Measurements from ENCODE around the gene ARMC5. TPM values are rescaled to one million over a fixed set of nuclear protein-coding genes. Genes with fewer than 3 reads are reported as not detected.

The ARMC5 gene
- total RNA-seq, 1 experiment from 2014 or later = 11.3 TPM

GRCh38 chr16:31487720-31488467 is 28.6 kb downstream of the ARMC5 start:
- ChIA-PET CTCF (interaction anchor here (0.9 to 3.1 kb wide), 12 partner anchors 11 to 227 kb away, joined by 3 to 26 read pairs (median 6); partner anchors contain the start of genes ARMC5 and RUSF1), POLR2A (interaction anchor here (1.0 to 1.8 kb wide), 7 partner anchors 9 to 227 kb away, joined by 3 to 8 read pairs (median 5); partner anchors contain the start of gene RUSF1)
- peak overlapping the region; percentile 78 for H3K4me3 Mint-ChIP-seq
- peaks cover 8% of the 10 kb centered on the region for H3K36me3 Mint-ChIP-seq
- no peaks in the 10 kb centered on the region for H3K9me3 Mint-ChIP-seq
- peak; percentile 89 for ATAC-seq
- H3K4me1 Mint-ChIP-seq = peaks cover 8% of the 10 kb centered on the region
- DNase-seq (ENCODE audit: low spot score) = peak; percentile 78
- peaks cover 73% of the 10 kb centered on the region for H3K27me3 Mint-ChIP-seq (ENCODE audit: low read depth)
- H3K27ac Mint-ChIP-seq = no peak overlapping the region
- TF ChIP-seq GRHL2 (CRISPR knock-in tag; IDR thresholded peaks at IDR 0.05; ENCODE audit: insufficient replicate concordance, severe bottlenecking) (no peak), ZNF263 (CRISPR knock-in tag; IDR thresholded peaks at IDR 0.05; ENCODE audit: low read depth) (no peak; the same call in 1 of the 2 replicates), ZNF232 (CRISPR knock-in tag; IDR thresholded peaks at IDR 0.05) (no peak; the same call in 1 of the 2 replicates), PRRX2 (CRISPR knock-in tag; IDR thresholded peaks at IDR 0.05) (no peak), SMAD3 (CRISPR knock-in tag; IDR thresholded peaks at IDR 0.05; ENCODE audit: borderline replicate concordance) (no peak), TCF7 (CRISPR knock-in tag; IDR thresholded peaks at IDR 0.05; ENCODE audit: low read depth) (no peak), ZNF416 (CRISPR knock-in tag; IDR thresholded peaks at IDR 0.05) (no peak), USF2 (CRISPR knock-in tag; IDR thresholded peaks at IDR 0.05) (peak; percentile 12; the same call in 1 of the 2 replicates), NFATC4 (CRISPR knock-in tag; IDR thresholded peaks at IDR 0.05) (no peak), ATF3 (CRISPR knock-in tag; conservative IDR thresholded peaks at IDR 0.05) (no peak), ZNF121 (CRISPR knock-in tag; IDR thresholded peaks at IDR 0.05) (no peak), TEAD4 (CRISPR knock-in tag; IDR thresholded peaks at IDR 0.05) (no peak), HMGA2 (CRISPR knock-in tag; IDR thresholded peaks at IDR 0.05) (no peak), CTCF (IDR thresholded peaks at IDR 0.05) (no peak), ZNF138 (CRISPR knock-in tag; conservative IDR thresholded peaks at IDR 0.05) (no peak), E2F1 (CRISPR knock-in tag; IDR thresholded peaks at IDR 0.05) (no peak), NFE2L1 (CRISPR knock-in tag; IDR thresholded peaks at IDR 0.05) (peak; percentile 11; the same call in 1 of the 2 replicates)
- TF ChIP-seq, protein P1, sequence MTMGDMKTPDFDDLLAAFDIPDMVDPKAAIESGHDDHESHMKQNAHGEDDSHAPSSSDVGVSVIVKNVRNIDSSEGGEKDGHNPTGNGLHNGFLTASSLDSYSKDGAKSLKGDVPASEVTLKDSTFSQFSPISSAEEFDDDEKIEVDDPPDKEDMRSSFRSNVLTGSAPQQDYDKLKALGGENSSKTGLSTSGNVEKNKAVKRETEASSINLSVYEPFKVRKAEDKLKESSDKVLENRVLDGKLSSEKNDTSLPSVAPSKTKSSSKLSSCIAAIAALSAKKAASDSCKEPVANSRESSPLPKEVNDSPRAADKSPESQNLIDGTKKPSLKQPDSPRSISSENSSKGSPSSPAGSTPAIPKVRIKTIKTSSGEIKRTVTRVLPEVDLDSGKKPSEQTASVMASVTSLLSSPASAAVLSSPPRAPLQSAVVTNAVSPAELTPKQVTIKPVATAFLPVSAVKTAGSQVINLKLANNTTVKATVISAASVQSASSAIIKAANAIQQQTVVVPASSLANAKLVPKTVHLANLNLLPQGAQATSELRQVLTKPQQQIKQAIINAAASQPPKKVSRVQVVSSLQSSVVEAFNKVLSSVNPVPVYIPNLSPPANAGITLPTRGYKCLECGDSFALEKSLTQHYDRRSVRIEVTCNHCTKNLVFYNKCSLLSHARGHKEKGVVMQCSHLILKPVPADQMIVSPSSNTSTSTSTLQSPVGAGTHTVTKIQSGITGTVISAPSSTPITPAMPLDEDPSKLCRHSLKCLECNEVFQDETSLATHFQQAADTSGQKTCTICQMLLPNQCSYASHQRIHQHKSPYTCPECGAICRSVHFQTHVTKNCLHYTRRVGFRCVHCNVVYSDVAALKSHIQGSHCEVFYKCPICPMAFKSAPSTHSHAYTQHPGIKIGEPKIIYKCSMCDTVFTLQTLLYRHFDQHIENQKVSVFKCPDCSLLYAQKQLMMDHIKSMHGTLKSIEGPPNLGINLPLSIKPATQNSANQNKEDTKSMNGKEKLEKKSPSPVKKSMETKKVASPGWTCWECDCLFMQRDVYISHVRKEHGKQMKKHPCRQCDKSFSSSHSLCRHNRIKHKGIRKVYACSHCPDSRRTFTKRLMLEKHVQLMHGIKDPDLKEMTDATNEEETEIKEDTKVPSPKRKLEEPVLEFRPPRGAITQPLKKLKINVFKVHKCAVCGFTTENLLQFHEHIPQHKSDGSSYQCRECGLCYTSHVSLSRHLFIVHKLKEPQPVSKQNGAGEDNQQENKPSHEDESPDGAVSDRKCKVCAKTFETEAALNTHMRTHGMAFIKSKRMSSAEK (CRISPR knock-in tag; IDR thresholded peaks at IDR 0.05; ENCODE audit: borderline replicate concordance) = no peak
- TF ChIP-seq, protein P2, sequence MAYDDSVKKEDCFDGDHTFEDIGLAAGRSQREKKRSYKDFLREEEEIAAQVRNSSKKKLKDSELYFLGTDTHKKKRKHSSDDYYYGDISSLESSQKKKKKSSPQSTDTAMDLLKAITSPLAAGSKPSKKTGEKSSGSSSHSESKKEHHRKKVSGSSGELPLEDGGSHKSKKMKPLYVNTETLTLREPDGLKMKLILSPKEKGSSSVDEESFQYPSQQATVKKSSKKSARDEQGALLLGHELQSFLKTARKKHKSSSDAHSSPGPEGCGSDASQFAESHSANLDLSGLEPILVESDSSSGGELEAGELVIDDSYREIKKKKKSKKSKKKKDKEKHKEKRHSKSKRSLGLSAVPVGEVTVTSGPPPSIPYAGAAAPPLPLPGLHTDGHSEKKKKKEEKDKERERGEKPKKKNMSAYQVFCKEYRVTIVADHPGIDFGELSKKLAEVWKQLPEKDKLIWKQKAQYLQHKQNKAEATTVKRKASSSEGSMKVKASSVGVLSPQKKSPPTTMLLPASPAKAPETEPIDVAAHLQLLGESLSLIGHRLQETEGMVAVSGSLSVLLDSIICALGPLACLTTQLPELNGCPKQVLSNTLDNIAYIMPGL (CRISPR knock-in tag; IDR thresholded peaks at IDR 0.05) = no peak
- TF ChIP-seq, protein P3, sequence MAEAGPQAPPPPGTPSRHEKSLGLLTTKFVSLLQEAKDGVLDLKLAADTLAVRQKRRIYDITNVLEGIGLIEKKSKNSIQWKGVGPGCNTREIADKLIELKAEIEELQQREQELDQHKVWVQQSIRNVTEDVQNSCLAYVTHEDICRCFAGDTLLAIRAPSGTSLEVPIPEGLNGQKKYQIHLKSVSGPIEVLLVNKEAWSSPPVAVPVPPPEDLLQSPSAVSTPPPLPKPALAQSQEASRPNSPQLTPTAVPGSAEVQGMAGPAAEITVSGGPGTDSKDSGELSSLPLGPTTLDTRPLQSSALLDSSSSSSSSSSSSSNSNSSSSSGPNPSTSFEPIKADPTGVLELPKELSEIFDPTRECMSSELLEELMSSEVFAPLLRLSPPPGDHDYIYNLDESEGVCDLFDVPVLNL (CRISPR knock-in tag; IDR thresholded peaks at IDR 0.05; ENCODE audit: borderline replicate concordance, low read depth) = no peak
- TF ChIP-seq, protein P4, sequence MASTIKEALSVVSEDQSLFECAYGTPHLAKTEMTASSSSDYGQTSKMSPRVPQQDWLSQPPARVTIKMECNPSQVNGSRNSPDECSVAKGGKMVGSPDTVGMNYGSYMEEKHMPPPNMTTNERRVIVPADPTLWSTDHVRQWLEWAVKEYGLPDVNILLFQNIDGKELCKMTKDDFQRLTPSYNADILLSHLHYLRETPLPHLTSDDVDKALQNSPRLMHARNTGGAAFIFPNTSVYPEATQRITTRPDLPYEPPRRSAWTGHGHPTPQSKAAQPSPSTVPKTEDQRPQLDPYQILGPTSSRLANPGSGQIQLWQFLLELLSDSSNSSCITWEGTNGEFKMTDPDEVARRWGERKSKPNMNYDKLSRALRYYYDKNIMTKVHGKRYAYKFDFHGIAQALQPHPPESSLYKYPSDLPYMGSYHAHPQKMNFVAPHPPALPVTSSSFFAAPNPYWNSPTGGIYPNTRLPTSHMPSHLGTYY (CRISPR knock-in tag; IDR thresholded peaks at IDR 0.05) = no peak
- TF ChIP-seq, protein P5, sequence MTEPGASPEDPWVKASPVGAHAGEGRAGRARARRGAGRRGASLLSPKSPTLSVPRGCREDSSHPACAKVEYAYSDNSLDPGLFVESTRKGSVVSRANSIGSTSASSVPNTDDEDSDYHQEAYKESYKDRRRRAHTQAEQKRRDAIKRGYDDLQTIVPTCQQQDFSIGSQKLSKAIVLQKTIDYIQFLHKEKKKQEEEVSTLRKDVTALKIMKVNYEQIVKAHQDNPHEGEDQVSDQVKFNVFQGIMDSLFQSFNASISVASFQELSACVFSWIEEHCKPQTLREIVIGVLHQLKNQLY (CRISPR knock-in tag; IDR thresholded peaks at IDR 0.05) = no peak
- TF ChIP-seq, protein P6, sequence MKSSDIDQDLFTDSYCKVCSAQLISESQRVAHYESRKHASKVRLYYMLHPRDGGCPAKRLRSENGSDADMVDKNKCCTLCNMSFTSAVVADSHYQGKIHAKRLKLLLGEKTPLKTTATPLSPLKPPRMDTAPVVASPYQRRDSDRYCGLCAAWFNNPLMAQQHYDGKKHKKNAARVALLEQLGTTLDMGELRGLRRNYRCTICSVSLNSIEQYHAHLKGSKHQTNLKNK (CRISPR knock-in tag; IDR thresholded peaks at IDR 0.05) = no peak
